Esophagus squamous epithelium (tissue), 5 donors: Measurements from ENCODE around the gene SGIP1. TPM values are rescaled to one million over a fixed set of nuclear protein-coding genes. Genes with fewer than 3 reads are reported as not detected.

Experiments
- DNase-seq: peaks from one replicate; lab custom pipeline; 2025; lab: John Stamatoyannopoulos, UW
- H3K27ac ChIP-seq, 4 donors: fragments of 200-600 bp; sonication (generic); one replicate each; pipeline ENCODE4 v1.5.1; 2016 to 2019; ENCODE audit warnings: mild to moderate bottlenecking in 1 of 4
- H3K27me3 ChIP-seq, 4 donors: fragments of 200-600 bp; sonication (generic); 1 replicate in 3 of 4; 2 replicates in 1 of 4; pipeline versions ENCODE4 v1.5.1 to v1.6.0; 2017 to 2021; ENCODE audit warnings: antibody characterized with exemption in 1 of 4
- H3K36me3 ChIP-seq, 3 donors: fragments of 200-600 bp; sonication (generic); one replicate each; pipeline ENCODE4 v1.5.1; 2016 to 2019
- H3K4me1 ChIP-seq, 3 donors: fragments of 200-600 bp; sonication (generic); one replicate each; pipeline ENCODE4 v1.5.1; 2017 to 2019
- H3K4me3 ChIP-seq, 4 donors: fragments of 200-600 bp; sonication (generic); 1 replicate in 3 of 4; 2 replicates in 1 of 4; pipeline ENCODE4 v1.5.1; 2016 to 2019; ENCODE audit warnings: mild to moderate bottlenecking in 2 of 4, moderate library complexity in 1 of 4
- H3K9me3 ChIP-seq, 3 donors: fragments of 200-600 bp; sonication (generic); one replicate each; pipeline ENCODE4 v1.5.1; 2016 to 2019
- CTCF ChIP-seq, 6 experiments: fragments of 450-650 bp in 4 of 6; fragments of 200-600 bp in 2 of 6; sonication (generic) in 2 of 6; IDR thresholded peaks; one replicate each; pipeline ENCODE4 v1.5.1; 2016 to 2019; ENCODE audit warnings: antibody characterized with exemption in 6 of 6, mild to moderate bottlenecking in 4 of 6, moderate library complexity in 4 of 6
- POLR2A ChIP-seq, 4 donors: fragments of 450-650 bp; IDR thresholded peaks; one replicate each; pipeline ENCODE4 v1.6.1; 2017; ENCODE audit warnings: antibody characterized with exemption in 4 of 4, mild to moderate bottlenecking in 4 of 4, moderate library complexity in 3 of 4
- WGBS, 2 donors: methylation state at CpG; one replicate each; pipeline ENCODE4 v1.1.5; 2018; 5-methylcytosine and 5-hydroxymethylcytosine counted together
- intact Hi-C: fragments of 100-400 bp; cut with DNase I; formaldehyde crosslinking; loops from one replicate; pipeline ENCODE4 v1.15.0; 2022
- total RNA-seq, 4 donors: library from RNA; depleted of rRNA; stranded (reverse); fragments of >200 nt; gene quantifications; one replicate each; pipeline ENCODE4 v1.1.0, GENCODE V29; 2016
- donor health status: DM: yes; HTN: yes; CAD: no.

Gene SGIP1
- total RNA-seq, 4 donors from 2014 or later: 0.35 to 5.2 (median 2.3) TPM; not detected in 1

GRCh38 chr1:66752000-66752592 is 218.1 kb downstream of the SGIP1 start, which contains the start of gene DYNLT5:
Gene DYNLT5, plus strand, starts transcription at chr1:66752459. Its CDS starts 2,200 bp downstream, at chr1:66754659.
- Histone ChIP-seq H3K4me1 (peaks cover 0 to 15% (median 8%) of the 10 kb centered on the region in 3 donors), H3K4me3 (peak within 1 kb of the TSS; percentile 19 to 66 (median 40)), H3K27me3 (peaks cover 0 to 30% (median 0%) of the 10 kb centered on the region in 4 donors), H3K27ac (peak within 1 kb of the TSS in 2 of 4 donors; percentile 2 to 27), H3K9me3 (no peaks in the 10 kb centered on the region), H3K36me3 (no peaks in the 10 kb centered on the region)
- intact Hi-C loops: no loop called here
- WGBS, 2 donors: 16 to 17% methylated on average over 9 to 19 of the region's 35 CpGs
- no peak for DNase-seq
- TF ChIP-seq CTCF (IDR thresholded peaks at IDR 0.05) (no peak), POLR2A (IDR thresholded peaks at IDR 0.05) (no peak)

GRCh38 chr1:66752671-66753371 is 218.9 kb downstream of the SGIP1 start:
- intact Hi-C loops: no loop called here
- 51 to 72% methylated on average over 7 to 17 of the region's 18 CpGs for WGBS, 2 donors
- H3K27ac ChIP-seq: peak overlapping the region in 2 of 4 donors; percentile 2 to 27
- DNase-seq: no peak
- H3K4me1 ChIP-seq: peaks cover 0 to 15% (median 8%) of the 10 kb centered on the region in 3 donors
- peaks cover 0 to 30% (median 0%) of the 10 kb centered on the region in 4 donors for H3K27me3 ChIP-seq
- no peaks in the 10 kb centered on the region for H3K9me3 ChIP-seq
- TF ChIP-seq CTCF (IDR thresholded peaks at IDR 0.05) (no peak), POLR2A (IDR thresholded peaks at IDR 0.05) (no peak)
- peak overlapping the region; percentile 19 to 66 (median 40) for H3K4me3 ChIP-seq
- no peaks in the 10 kb centered on the region for H3K36me3 ChIP-seq

- Histone ChIP-seq H3K27me3 (peaks cover 0 to 11% (median 0%) of the 10 kb centered on the region in 4 donors), H3K9me3 (no peaks in the 10 kb centered on the region), H3K27ac (no peak overlapping the region), H3K4me3 (no peak overlapping the region), H3K4me1 (peaks cover 0 to 2% (median 0%) of the 10 kb centered on the region in 3 donors), H3K36me3 (no peaks in the 10 kb centered on the region)
- intact Hi-C loops: no loop called here
- WGBS, 2 donors: 67 to 68% methylated on average over 6 of the region's 6 CpGs
- TF ChIP-seq POLR2A (IDR thresholded peaks at IDR 0.05) (no peak), CTCF (IDR thresholded peaks at IDR 0.05) (no peak)
- DNase-seq: no peak
Measured at GRCh38 chr1:66757722-66758240, 223.8 kb downstream of the SGIP1 start.

GRCh38 chr1:66758241-66758755 is 224.3 kb downstream of the SGIP1 start:
- Histone ChIP-seq H3K27ac (no peak overlapping the region), H3K36me3 (no peaks in the 10 kb centered on the region), H3K9me3 (no peaks in the 10 kb centered on the region), H3K4me1 (no peaks in the 10 kb centered on the region), H3K27me3 (peaks cover 0 to 6% (median 0%) of the 10 kb centered on the region in 4 donors), H3K4me3 (no peak overlapping the region)
- no peak for TF ChIP-seq CTCF (IDR thresholded peaks at IDR 0.05)
- TF ChIP-seq POLR2A (IDR thresholded peaks at IDR 0.05): no peak
- 67 to 77% methylated on average over 1 of the region's 1 CpG for WGBS, 2 donors
- intact Hi-C loops: no loop called here
- DNase-seq: no peak

- DNase-seq: no peak
- Histone ChIP-seq H3K27ac (no peak overlapping the region), H3K4me3 (no peak overlapping the region), H3K36me3 (no peaks in the 10 kb centered on the region), H3K9me3 (no peaks in the 10 kb centered on the region), H3K4me1 (no peaks in the 10 kb centered on the region), H3K27me3 (no peaks in the 10 kb centered on the region)
- intact Hi-C loops: no loop called here
- no peak for TF ChIP-seq POLR2A (IDR thresholded peaks at IDR 0.05)
- no peak for TF ChIP-seq CTCF (IDR thresholded peaks at IDR 0.05)
- 80 to 85% methylated on average over 1 of the region's 1 CpG for WGBS, 2 donors
Measured at GRCh38 chr1:66760506-66760905, 226.6 kb downstream of the SGIP1 start.
